Embryonic facial prominence (tissue), 1 donor: ENCODE data around the gene CNPY1.

ENCODE experiments used
- DNase-seq: peaks from one replicate; pipeline ENCODE4 v3.0.0-alpha.2; 2016; ENCODE audit errors: extremely low spot score

The CNPY1 gene

GRCh38 chr7:155558961-155559360 lies 12.6 kb upstream of the CNPY1 start:
- no peak for DNase-seq

- DNase-seq = no peak
Observed at GRCh38 chr7:155558351-155558750, 12.0 kb upstream of the CNPY1 start.

- no peak for DNase-seq
Observed at GRCh38 chr7:155557778-155558177, 11.4 kb upstream of the CNPY1 start.

- DNase-seq = no peak
Observed at GRCh38 chr7:155556763-155557162, 10.4 kb upstream of the CNPY1 start.

- DNase-seq = no peak
Observed at GRCh38 chr7:155555116-155555695, 8.8 kb upstream of the CNPY1 start.

- DNase-seq = no peak
Observed at GRCh38 chr7:155553871-155554270, 7.5 kb upstream of the CNPY1 start.

GRCh38 chr7:155551785-155552611 lies 5.6 kb upstream of the CNPY1 start:
- no peak for DNase-seq

- no peak for DNase-seq
Observed at GRCh38 chr7:155550916-155551315, 4.6 kb upstream of the CNPY1 start.

GRCh38 chr7:155549226-155549625 lies 2.9 kb upstream of the CNPY1 start:
- no peak for DNase-seq

- DNase-seq = no peak
Observed at GRCh38 chr7:155547161-155547791, 917 bp upstream of the CNPY1 start.

- no peak for DNase-seq
Observed at GRCh38 chr7:155545348-155545747, 1.0 kb downstream of the CNPY1 start.

- no peak for DNase-seq
Observed at GRCh38 chr7:155544485-155544884, 1.9 kb downstream of the CNPY1 start.

GRCh38 chr7:155543926-155544325 lies 2.4 kb downstream of the CNPY1 start:
- DNase-seq = no peak

- no peak for DNase-seq
Observed at GRCh38 chr7:155543011-155543876, 3.1 kb downstream of the CNPY1 start.

GRCh38 chr7:155541986-155542675 lies 4.2 kb downstream of the CNPY1 start:
- DNase-seq = no peak

GRCh38 chr7:155540553-155540952 lies 5.8 kb downstream of the CNPY1 start:
- no peak for DNase-seq

GRCh38 chr7:155538293-155538692 lies 8.1 kb downstream of the CNPY1 start:
- DNase-seq = no peak

GRCh38 chr7:155536451-155536850 lies 9.9 kb downstream of the CNPY1 start:
- DNase-seq = no peak

GRCh38 chr7:155534691-155535090 lies 11.7 kb downstream of the CNPY1 start:
- DNase-seq = no peak

- no peak for DNase-seq
Observed at GRCh38 chr7:155533827-155534690, 12.3 kb downstream of the CNPY1 start.
